ENCODE results near the gene IRF2BP2. TPM values are rescaled to one million over a fixed set of nuclear protein-coding genes. Genes with fewer than 3 reads are reported as not detected.

IRF2BP2 gene
- total and polyA plus RNA-seq, 2 of the 13 experiments (the other 11 are each of a cell fraction or from before 2014, with no cell fraction given), result 140 to 147 TPM

GRCh38 chr1:234643111-234643849, 33.3 kb upstream of the IRF2BP2 start:
- H3K4me2 ChIP-seq (ENCODE audit: low read depth, low read length), result peak overlapping the region; percentile 36
- peak; percentile 100 for FAIRE-seq
- in situ Hi-C loops (cut with HindIII; ENCODE audit: extremely low pct_ligation_motif_present, low pct_unique_long_range_greater_than_20kb) (no loop called here), intact Hi-C loops (cut with micrococcal nuclease; ENCODE audit: unreplicated experiment) (loop anchor here (1.0 to 2.0 kb wide), 4 partner anchors 22 to 73 kb away; no protein-coding TSS in a partner anchor)
- H2AFZ ChIP-seq (ENCODE audit: low read length), result no peak overlapping the region
- peak overlapping the region; percentile 83 for H3K27ac ChIP-seq (ENCODE audit: extremely low read length, insufficient read depth, low read length)
- 2% methylated on average over 12 of the region's 14 CpGs for WGBS (ENCODE audit: low lambda C conversion rate)
- no peak overlapping the region for H3K4me3 ChIP-seq (replicated peaks in 1 of 3; ENCODE audit: insufficient read depth in 1 of 3, low read depth in 2 of 3, low read length in 3 of 3)
- CTCF ChIA-PET (ENCODE audit: low intra/inter-chr PET ratio, low total read pairs), result no interaction called here
- no TSS peak for BruUV-seq (replicated peaks)
- no peaks in the 10 kb centered on the region for H4K20me1 ChIP-seq (ENCODE audit: insufficient read depth, low read length)
- peak; percentile 94 for ATAC-seq
- H3K79me2 ChIP-seq (ENCODE audit: insufficient read depth, low read length), result no peaks in the 10 kb centered on the region
- peak overlapping the region; percentile 50 for H3K9ac ChIP-seq (ENCODE audit: insufficient read depth, low read depth, low read length)
- peaks cover 85% of the 10 kb centered on the region for H3K4me1 ChIP-seq (ENCODE audit: insufficient read depth, low read length)
- no peaks in the 10 kb centered on the region for H3K27me3 ChIP-seq (ENCODE audit: control insufficient read depth in 1 of 2, insufficient read depth in 2 of 2, low read length in 2 of 2)
- DNase-seq (ENCODE audit: low spot score), result peak; percentile 100
- H3K9me3 ChIP-seq (ENCODE audit: low read length), result peaks cover 6% of the 10 kb centered on the region
- POLR2A ChIA-PET, result interaction anchor here (0.7 to 4.6 kb wide), 24 partner anchors 11 to 441 kb away, joined by 3 to 98 read pairs (median 5); partner anchors contain the start of gene IRF2BP2
- no peaks in the 10 kb centered on the region for H3K36me3 ChIP-seq (replicated peaks in 1 of 2; ENCODE audit: control insufficient read depth in 1 of 2, insufficient read depth in 2 of 2, low read length in 2 of 2)
- TF ChIP-seq KLF13 (CRISPR knock-in tag; IDR thresholded peaks at IDR 0.05), result no peak
- TF ChIP-seq ELK4 (CRISPR knock-in tag; IDR thresholded peaks at IDR 0.05; ENCODE audit: borderline replicate concordance), result no peak
- TF ChIP-seq ARID2 (CRISPR knock-in tag; IDR thresholded peaks at IDR 0.05; ENCODE audit: borderline replicate concordance), result no peak
- no peak; the same call in 1 of the 2 replicates for TF ChIP-seq KDM1A (CRISPR knock-in tag; IDR thresholded peaks at IDR 0.05)
- peak; percentile 94 for TF ChIP-seq CBFB (CRISPR knock-in tag; IDR thresholded peaks at IDR 0.05)
- no peak for TF ChIP-seq ZNF7 (CRISPR knock-in tag; IDR thresholded peaks at IDR 0.05)
- no peak for TF ChIP-seq ZNF382 (CRISPR knock-in tag; IDR thresholded peaks at IDR 0.05; ENCODE audit: borderline replicate concordance)
- TF ChIP-seq ZNF766 (CRISPR knock-in tag; IDR thresholded peaks at IDR 0.05; ENCODE audit: borderline replicate concordance), result peak; percentile 89; the same call in 1 of the 2 replicates
- TF ChIP-seq, protein P1, sequence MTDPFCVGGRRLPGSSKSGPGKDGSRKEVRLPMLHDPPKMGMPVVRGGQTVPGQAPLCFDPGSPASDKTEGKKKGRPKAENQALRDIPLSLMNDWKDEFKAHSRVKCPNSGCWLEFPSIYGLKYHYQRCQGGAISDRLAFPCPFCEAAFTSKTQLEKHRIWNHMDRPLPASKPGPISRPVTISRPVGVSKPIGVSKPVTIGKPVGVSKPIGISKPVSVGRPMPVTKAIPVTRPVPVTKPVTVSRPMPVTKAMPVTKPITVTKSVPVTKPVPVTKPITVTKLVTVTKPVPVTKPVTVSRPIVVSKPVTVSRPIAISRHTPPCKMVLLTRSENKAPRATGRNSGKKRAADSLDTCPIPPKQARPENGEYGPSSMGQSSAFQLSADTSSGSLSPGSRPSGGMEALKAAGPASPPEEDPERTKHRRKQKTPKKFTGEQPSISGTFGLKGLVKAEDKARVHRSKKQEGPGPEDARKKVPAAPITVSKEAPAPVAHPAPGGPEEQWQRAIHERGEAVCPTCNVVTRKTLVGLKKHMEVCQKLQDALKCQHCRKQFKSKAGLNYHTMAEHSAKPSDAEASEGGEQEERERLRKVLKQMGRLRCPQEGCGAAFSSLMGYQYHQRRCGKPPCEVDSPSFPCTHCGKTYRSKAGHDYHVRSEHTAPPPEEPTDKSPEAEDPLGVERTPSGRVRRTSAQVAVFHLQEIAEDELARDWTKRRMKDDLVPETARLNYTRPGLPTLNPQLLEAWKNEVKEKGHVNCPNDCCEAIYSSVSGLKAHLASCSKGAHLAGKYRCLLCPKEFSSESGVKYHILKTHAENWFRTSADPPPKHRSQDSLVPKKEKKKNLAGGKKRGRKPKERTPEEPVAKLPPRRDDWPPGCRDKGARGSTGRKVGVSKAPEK (CRISPR knock-in tag; IDR thresholded peaks at IDR 0.05; ENCODE audit: borderline replicate concordance), result 0 out of 2 replicates have a peak, but pooled peaks have one; percentile 79
- TF ChIP-seq PHB2 (IDR thresholded peaks at IDR 0.05; ENCODE audit: partially characterized antibody), result no peak
- TF ChIP-seq, protein P2, sequence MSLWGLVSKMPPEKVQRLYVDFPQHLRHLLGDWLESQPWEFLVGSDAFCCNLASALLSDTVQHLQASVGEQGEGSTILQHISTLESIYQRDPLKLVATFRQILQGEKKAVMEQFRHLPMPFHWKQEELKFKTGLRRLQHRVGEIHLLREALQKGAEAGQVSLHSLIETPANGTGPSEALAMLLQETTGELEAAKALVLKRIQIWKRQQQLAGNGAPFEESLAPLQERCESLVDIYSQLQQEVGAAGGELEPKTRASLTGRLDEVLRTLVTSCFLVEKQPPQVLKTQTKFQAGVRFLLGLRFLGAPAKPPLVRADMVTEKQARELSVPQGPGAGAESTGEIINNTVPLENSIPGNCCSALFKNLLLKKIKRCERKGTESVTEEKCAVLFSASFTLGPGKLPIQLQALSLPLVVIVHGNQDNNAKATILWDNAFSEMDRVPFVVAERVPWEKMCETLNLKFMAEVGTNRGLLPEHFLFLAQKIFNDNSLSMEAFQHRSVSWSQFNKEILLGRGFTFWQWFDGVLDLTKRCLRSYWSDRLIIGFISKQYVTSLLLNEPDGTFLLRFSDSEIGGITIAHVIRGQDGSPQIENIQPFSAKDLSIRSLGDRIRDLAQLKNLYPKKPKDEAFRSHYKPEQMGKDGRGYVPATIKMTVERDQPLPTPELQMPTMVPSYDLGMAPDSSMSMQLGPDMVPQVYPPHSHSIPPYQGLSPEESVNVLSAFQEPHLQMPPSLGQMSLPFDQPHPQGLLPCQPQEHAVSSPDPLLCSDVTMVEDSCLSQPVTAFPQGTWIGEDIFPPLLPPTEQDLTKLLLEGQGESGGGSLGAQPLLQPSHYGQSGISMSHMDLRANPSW (CRISPR knock-in tag; IDR thresholded peaks at IDR 0.05; ENCODE audit: borderline replicate concordance), result peak; percentile 66; the same call in 1 of the 2 replicates
- TF ChIP-seq ZNF496 (CRISPR knock-in tag; IDR thresholded peaks at IDR 0.05; ENCODE audit: insufficient replicate concordance), result no peak
- TF ChIP-seq ZNF543 (CRISPR knock-in tag; IDR thresholded peaks at IDR 0.05), result 0 out of 2 replicates have a peak, but pooled peaks have one; percentile 54
- 0 out of 2 replicates have a peak, but pooled peaks have one; percentile 23 for TF ChIP-seq NFE2 (CRISPR knock-in tag; IDR thresholded peaks at IDR 0.05)
- no peak for TF ChIP-seq ZNF839 (CRISPR knock-in tag; IDR thresholded peaks at IDR 0.05; ENCODE audit: borderline replicate concordance)
- peak; percentile 72; the same call in 1 of the 2 replicates for TF ChIP-seq ZNF709 (CRISPR knock-in tag; IDR thresholded peaks at IDR 0.05)
- no peak for TF ChIP-seq GPN1 (CRISPR knock-in tag; IDR thresholded peaks at IDR 0.05; ENCODE audit: borderline replicate concordance)

Data from HepG2 (cell line).